ACC112 (cell line): ENCODE results near the gene WDR43.

Experiments used
- H2AFZ ChIP-seq: fragments of 200-600 bp; sonication (generic); one replicate; pipeline ENCODE4 v1.6.0; 2017; ENCODE audit warnings: antibody characterized with exemption, low read length; ENCODE audit not compliant: unreplicated experiment
- H3K27ac ChIP-seq: fragments of 200-600 bp; sonication (generic); 2 replicates; pipeline ENCODE4 v1.5.1; 2014; ENCODE audit warnings: low read depth, mild to moderate bottlenecking, antibody characterized with exemption, low read length, moderate library complexity
- H3K27me3 ChIP-seq: fragments of 200-600 bp; sonication (generic); 2 replicates; pipeline ENCODE4 v1.6.1; 2014; ENCODE audit warnings: mild to moderate bottlenecking, antibody characterized with exemption, low read length, moderate library complexity, mixed read lengths; ENCODE audit not compliant: insufficient read depth
- H3K36me3 ChIP-seq: fragments of 200-600 bp; sonication (generic); 2 replicates; pipeline ENCODE4 v1.6.1; 2016; ENCODE audit warnings: mild to moderate bottlenecking, antibody characterized with exemption, low read length, moderate library complexity, mixed read lengths; ENCODE audit not compliant: insufficient read depth
- H3K4me1 ChIP-seq: fragments of 200-600 bp; sonication (generic); one replicate; pipeline ENCODE4 v1.6.1; 2016; ENCODE audit warnings: low read length, mixed read lengths; ENCODE audit not compliant: insufficient read depth, unreplicated experiment, control insufficient read depth
- H3K4me3 ChIP-seq: fragments of 200-600 bp; sonication (generic); 2 replicates; pipeline ENCODE4 v1.5.1; 2014; ENCODE audit warnings: mild to moderate bottlenecking, low read depth, low read length
- H3K79me2 ChIP-seq: fragments of 200-600 bp; sonication (generic); one replicate; pipeline ENCODE4 v1.6.0; 2016; ENCODE audit warnings: low read length; ENCODE audit not compliant: control insufficient read depth, unreplicated experiment, insufficient read depth

Gene WDR43

DNA sequence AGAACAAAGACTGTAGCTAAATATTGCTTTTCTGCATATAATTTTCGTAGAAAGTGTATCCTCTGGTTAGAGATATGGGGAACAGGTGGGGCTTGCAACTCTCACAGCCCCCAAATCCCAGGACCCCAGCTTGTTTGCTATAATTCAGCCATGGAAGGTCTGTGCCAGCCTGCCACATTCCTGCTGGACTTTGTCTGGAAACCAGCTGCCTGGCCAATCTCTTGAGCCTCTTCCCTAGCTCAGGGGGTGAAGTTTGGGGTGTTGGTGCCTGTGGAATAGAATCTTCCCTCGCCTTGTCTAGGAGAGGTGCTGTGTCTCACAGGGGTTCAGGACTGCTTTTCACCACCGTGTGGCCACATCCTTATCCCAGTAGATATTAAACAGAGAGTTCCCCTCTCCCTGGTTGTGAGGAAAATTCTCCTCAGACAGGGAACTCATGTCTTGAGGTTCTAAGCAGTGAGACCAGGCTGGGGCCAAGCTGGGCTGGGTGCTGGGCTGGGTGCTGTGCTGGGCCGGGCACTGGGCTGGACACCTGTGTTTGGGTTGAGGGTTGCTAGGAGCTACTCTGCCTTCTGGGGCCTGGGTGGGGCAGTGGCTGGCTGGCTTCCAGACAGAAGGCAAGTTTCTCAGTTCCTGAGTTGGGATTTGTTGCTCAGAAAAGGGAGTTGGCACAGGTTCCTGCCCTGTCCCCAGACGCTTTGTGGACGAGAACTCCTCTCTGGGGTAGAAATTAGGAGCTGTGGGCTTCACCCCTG lies 98.9 kb downstream of the WDR43 start:
- H3K79me2 ChIP-seq: no peaks in the 10 kb centered on the region
- no peaks in the 10 kb centered on the region for H3K4me1 ChIP-seq
- no peak overlapping the region for H3K27ac ChIP-seq
- H3K36me3 ChIP-seq: no peaks in the 10 kb centered on the region
- no peaks in the 10 kb centered on the region for H3K27me3 ChIP-seq
- no peak overlapping the region for H3K4me3 ChIP-seq
- no peak overlapping the region for H2AFZ ChIP-seq

DNA sequence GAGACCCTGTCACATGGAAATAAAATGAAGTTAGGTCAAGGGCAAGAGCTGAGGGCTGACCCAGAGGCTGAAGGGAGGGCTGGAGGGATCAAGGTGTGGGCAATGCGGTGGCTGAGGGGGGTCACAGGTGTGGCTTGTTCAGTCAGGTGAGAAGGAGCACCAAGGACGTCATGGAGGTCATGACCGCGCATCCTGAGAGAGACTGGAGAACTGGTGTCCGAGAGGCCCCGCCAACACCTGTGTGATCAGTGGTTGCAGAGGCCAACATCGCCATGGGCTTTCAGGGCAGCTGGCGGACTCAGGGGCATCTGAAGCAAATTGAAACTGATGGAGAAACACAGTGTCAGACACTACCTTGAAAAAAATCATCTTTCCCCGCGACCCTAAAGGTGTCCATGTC lies 99.6 kb downstream of the WDR43 start:
- Histone ChIP-seq H3K79me2 (no peaks in the 10 kb centered on the region), H3K36me3 (no peaks in the 10 kb centered on the region), H3K4me1 (no peaks in the 10 kb centered on the region), H3K27me3 (no peaks in the 10 kb centered on the region), H3K4me3 (no peak overlapping the region), H3K27ac (no peak overlapping the region), H2AFZ (no peak overlapping the region)

GRCh38 chr2:28994679-28995078 lies 100.2 kb downstream of the WDR43 start:
- H3K27me3 ChIP-seq: no peaks in the 10 kb centered on the region
- H3K27ac ChIP-seq: no peak overlapping the region
- no peaks in the 10 kb centered on the region for H3K4me1 ChIP-seq
- H3K36me3 ChIP-seq: no peaks in the 10 kb centered on the region
- H3K79me2 ChIP-seq: no peaks in the 10 kb centered on the region
- H2AFZ ChIP-seq: no peak overlapping the region
- H3K4me3 ChIP-seq: no peak overlapping the region

GRCh38 chr2:28995765-28996750 lies 101.6 kb downstream of the WDR43 start:
- Histone ChIP-seq H3K27me3 (no peaks in the 10 kb centered on the region), H3K79me2 (no peaks in the 10 kb centered on the region), H3K4me1 (no peaks in the 10 kb centered on the region), H3K36me3 (no peaks in the 10 kb centered on the region), H3K4me3 (no peak overlapping the region), H2AFZ (no peak overlapping the region), H3K27ac (no peak overlapping the region)

DNA sequence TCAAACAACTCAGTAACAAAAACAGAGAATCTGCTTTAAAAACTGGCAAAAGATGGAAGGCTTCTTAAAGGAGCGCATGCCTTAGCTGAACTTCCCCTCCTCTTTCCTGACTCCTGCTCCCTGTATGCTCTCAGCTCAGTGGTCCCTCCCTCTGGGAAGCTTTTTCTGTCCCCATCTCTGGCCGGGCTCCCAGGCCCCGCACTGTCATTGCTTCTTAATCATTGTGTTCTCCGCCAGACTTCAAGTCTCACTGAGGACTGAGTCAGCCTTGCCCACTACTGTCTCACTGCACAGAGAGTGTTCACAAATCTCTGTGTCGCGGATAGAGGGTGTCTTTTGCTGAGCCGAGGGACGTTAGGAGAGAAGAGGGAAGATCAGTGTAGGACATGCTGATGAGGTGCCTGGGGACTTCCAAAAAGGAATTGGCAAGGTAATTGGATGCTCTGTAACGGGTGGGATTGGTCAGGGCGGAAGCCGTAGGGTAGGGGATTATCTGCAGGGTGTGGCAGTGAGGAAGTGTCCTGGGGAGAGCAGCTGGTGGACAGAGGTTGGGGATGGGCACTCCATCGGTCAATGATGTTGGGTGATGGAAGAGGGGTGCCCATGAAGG lies 102.9 kb downstream of the WDR43 start:
- no peaks in the 10 kb centered on the region for H3K27me3 ChIP-seq
- H3K79me2 ChIP-seq: no peaks in the 10 kb centered on the region
- no peak overlapping the region for H3K4me3 ChIP-seq
- H3K36me3 ChIP-seq: no peaks in the 10 kb centered on the region
- H3K4me1 ChIP-seq: no peaks in the 10 kb centered on the region
- no peak overlapping the region for H2AFZ ChIP-seq
- H3K27ac ChIP-seq: no peak overlapping the region
